ENCODE data around the gene SLC16A13. TPM values are rescaled to one million over a fixed set of nuclear protein-coding genes. Genes with fewer than 3 reads are reported as not detected.

Gene SLC16A13
- total RNA-seq, 1 experiment from 2014 or later: 8.7 TPM

GRCh38 chr17:7014995-7015958 is 20.5 kb upstream of the SLC16A13 start:
- TSS peak; percentile 8 for BruUV-seq (replicated peaks)
- Mint-ChIP-seq H3K27ac (ENCODE audit: unreplicated experiment) (peak overlapping the region; percentile 88), H3K4me1 (ENCODE audit: low read depth, unreplicated experiment) (no peaks in the 10 kb centered on the region), H3K27me3 (ENCODE audit: insufficient read depth, unreplicated experiment) (no peaks in the 10 kb centered on the region), H3K36me3 (ENCODE audit: insufficient read depth, unreplicated experiment) (peaks cover 19% of the 10 kb centered on the region), H3K9me3 (ENCODE audit: unreplicated experiment) (no peaks in the 10 kb centered on the region), H3K4me3 (ENCODE audit: unreplicated experiment) (peak overlapping the region; percentile 86)
- intact Hi-C loops (cut with micrococcal nuclease; ENCODE audit: unreplicated experiment): no loop called here
- Histone ChIP-seq H3K4me1 (no peaks in the 10 kb centered on the region), H3K9me3 (no peaks in the 10 kb centered on the region), H3K36me3 (ENCODE audit: control insufficient read depth, insufficient read depth, low read length) (peaks cover 1% of the 10 kb centered on the region; the same call in 1 of the 2 replicates), H3K27me3 (replicated peaks; ENCODE audit: control insufficient read depth, insufficient read depth, low read length) (no peaks in the 10 kb centered on the region), H3K4me3 (ENCODE audit: low read depth, low read length) (peak overlapping the region; percentile 86)
- ChIA-PET POLR2A (interaction anchor here (1.0 kb wide), 1 partner anchor 20 kb away, joined by 4 read pairs; the partner anchor contains the start of gene SLC16A13), CTCF (interaction anchor here (0.6 kb wide), 1 partner anchor 219 kb away, joined by 3 read pairs; no protein-coding TSS in a partner anchor)
- TF ChIP-seq CTCF (IDR thresholded peaks at IDR 0.05; ENCODE audit: insufficient read depth in 1 of 2, low read depth in 1 of 2, low read length in 1 of 2, severe bottlenecking in 1 of 2, unreplicated experiment in 1 of 2): no peak
- no peak for DNase-seq

- H3K27ac Mint-ChIP-seq (ENCODE audit: unreplicated experiment): no peak overlapping the region
Measured at GRCh38 chr17:7016418-7016817, 19.4 kb upstream of the SLC16A13 start.

More at GRCh38 chr17:7016418-7016817, 19.4 kb upstream of the SLC16A13 start:
- Histone ChIP-seq H3K4me3 (ENCODE audit: low read depth, low read length) (no peak overlapping the region), H3K36me3 (ENCODE audit: control insufficient read depth, insufficient read depth, low read length) (peaks cover 1% of the 10 kb centered on the region; the same call in 1 of the 2 replicates), H3K9me3 (no peaks in the 10 kb centered on the region), H3K27me3 (replicated peaks; ENCODE audit: control insufficient read depth, insufficient read depth, low read length) (no peaks in the 10 kb centered on the region), H3K4me1 (no peaks in the 10 kb centered on the region)
- POLR2A ChIA-PET: no interaction called here
- Mint-ChIP-seq H3K4me3 (ENCODE audit: unreplicated experiment) (no peak overlapping the region), H3K27me3 (ENCODE audit: insufficient read depth, unreplicated experiment) (no peaks in the 10 kb centered on the region), H3K9me3 (ENCODE audit: unreplicated experiment) (no peaks in the 10 kb centered on the region), H3K4me1 (ENCODE audit: low read depth, unreplicated experiment) (no peaks in the 10 kb centered on the region), H3K36me3 (ENCODE audit: insufficient read depth, unreplicated experiment) (peaks cover 19% of the 10 kb centered on the region)
- intact Hi-C loops (cut with micrococcal nuclease; ENCODE audit: unreplicated experiment): no loop called here
- DNase-seq: no peak
- no TSS peak for BruUV-seq (replicated peaks)
- CTCF ChIA-PET: no interaction called here
- no peak for TF ChIP-seq CTCF (IDR thresholded peaks at IDR 0.05; ENCODE audit: insufficient read depth in 1 of 2, low read depth in 1 of 2, low read length in 1 of 2, severe bottlenecking in 1 of 2, unreplicated experiment in 1 of 2)

Data from Caco-2 (cell line).